IMR-90 (cell line): ENCODE results near the gene HDAC2. TPM values are rescaled to one million over a fixed set of nuclear protein-coding genes. Genes with fewer than 3 reads are reported as not detected.

Experiments
- ATAC-seq: fragments of 200-7000 bp; cut with Tn5 transposase; 2 replicates; pipeline ENCODE4 v1.9.1; 2020; ENCODE audit warnings: low read depth, mild to moderate bottlenecking, moderate library complexity
- BruUV-seq: library from RNA; stranded (reverse); fragments of 400-500 nt; replicated peaks from 2 replicates; lab custom pipeline; 2021; lab: Mats Ljungman, UMichigan
- CTCF ChIA-PET: fragments of 300-600 bp; formaldehyde crosslinking; extraction: SDS; loops from one replicate; lab custom pipeline; 2021; ENCODE audit warnings: antibody characterized with exemption; lab: Yijun Ruan, JAX
- POLR2A ChIA-PET: fragments of 300-600 bp; sonication (Branson Sonifier 250); formaldehyde crosslinking; loops from one replicate; lab custom pipeline; 2022; ENCODE audit warnings: antibody characterized with exemption; ENCODE audit not compliant: unreplicated experiment; lab: Charles Lee
- DNase-seq: peaks from one replicate; pipeline ENCODE4 v3.0.0; 2013
- H2AFZ ChIP-seq: replicated peaks from 2 replicates; pipeline ENCODE3; 2013; ENCODE audit warnings: low read length, mild to moderate bottlenecking; ENCODE audit not compliant: poor library complexity
- H2AK5ac ChIP-seq: 2 replicates; pipeline ENCODE4 v1.6.1; 2013; ENCODE audit warnings: low read depth, low read length, inconsistent platforms
- H2AK9ac ChIP-seq: replicated peaks from 2 replicates; pipeline ENCODE3; 2013; ENCODE audit warnings: mild to moderate bottlenecking, low read depth, low read length, moderate library complexity; ENCODE audit not compliant: poor library complexity
- H2BK120ac ChIP-seq: 2 replicates; pipeline ENCODE4 v1.6.1; 2013; ENCODE audit warnings: low read depth, low read length, inconsistent platforms
- H2BK15ac ChIP-seq: 3 replicates; pipeline ENCODE4 v1.6.1; 2013; ENCODE audit warnings: low read depth, low read length, inconsistent platforms
- H2BK20ac ChIP-seq: 2 replicates; pipeline ENCODE4 v1.6.1; 2013; ENCODE audit warnings: low read depth, mild to moderate bottlenecking, inconsistent platforms, low read length, moderate library complexity
- H2BK5ac ChIP-seq: 2 replicates; pipeline ENCODE4 v1.6.1; 2013; ENCODE audit warnings: mild to moderate bottlenecking, low read depth, low read length, inconsistent platforms; ENCODE audit not compliant: poor library complexity, severe bottlenecking
- H3K14ac ChIP-seq: replicated peaks from 2 replicates; pipeline ENCODE4 v1.6.1; 2013; ENCODE audit warnings: low read depth, low read length, inconsistent platforms
- H3K18ac ChIP-seq: 2 replicates; pipeline ENCODE4 v1.6.1; 2013; ENCODE audit warnings: low read depth, low read length, control low read depth
- H3K23ac ChIP-seq: 2 replicates; pipeline ENCODE4 v1.6.1; 2013; ENCODE audit warnings: low read depth, low read length, inconsistent platforms
- H3K27ac ChIP-seq: 2 replicates; pipeline ENCODE4 v1.5.1; 2013; ENCODE audit warnings: mild to moderate bottlenecking, control low read depth, low read length; ENCODE audit not compliant: insufficient read depth
- H3K27me3 ChIP-seq: 2 replicates; pipeline ENCODE4 v1.6.1; 2013; ENCODE audit warnings: low read length; ENCODE audit not compliant: control insufficient read depth, insufficient read depth
- H3K36me3 ChIP-seq: 2 replicates; pipeline ENCODE4 v1.6.1; 2013; ENCODE audit warnings: low read length, mixed read lengths; ENCODE audit not compliant: control insufficient read depth, insufficient read depth
- H3K4ac ChIP-seq: 2 replicates; pipeline ENCODE4 v1.6.1; 2013; ENCODE audit warnings: low read depth, low read length, inconsistent platforms
- H3K4me1 ChIP-seq: 2 replicates; pipeline ENCODE4 v1.6.1; 2013; ENCODE audit warnings: low read length, mixed read lengths; ENCODE audit not compliant: control insufficient read depth, insufficient read depth
- H3K4me2 ChIP-seq: 2 replicates; pipeline ENCODE4 v1.6.1; 2013; ENCODE audit warnings: low read depth, mild to moderate bottlenecking, control low read depth, low read length, moderate library complexity
- H3K4me3 ChIP-seq: 2 replicates; pipeline ENCODE4 v1.5.1; 2013; ENCODE audit warnings: low read depth, mild to moderate bottlenecking, control low read depth, low read length, moderate library complexity; ENCODE audit not compliant: insufficient read depth
- H3K56ac ChIP-seq: 2 replicates; pipeline ENCODE4 v1.6.1; 2013; ENCODE audit warnings: low read length, inconsistent platforms; ENCODE audit not compliant: insufficient read depth; ENCODE audit errors: extremely low read depth
- H3K79me1 ChIP-seq, 2 experiments: 2 replicates each; pipeline ENCODE4 v1.6.1; 2013; ENCODE audit warnings: low read length in 2 of 2, inconsistent platforms in 1 of 2, low read depth in 1 of 2
- H3K9ac ChIP-seq: 2 replicates; pipeline ENCODE4 v1.6.1; 2013; ENCODE audit warnings: low read depth, low read length, control low read depth
- H3K9me1 ChIP-seq: 2 replicates; pipeline ENCODE4 v1.6.1; 2013; ENCODE audit warnings: low read length, inconsistent platforms; ENCODE audit not compliant: insufficient read depth
- H3K9me3 ChIP-seq: 2 replicates; pipeline ENCODE4 v1.6.1; 2013; ENCODE audit warnings: low read length; ENCODE audit not compliant: control insufficient read depth, insufficient read depth
- H4K20me1 ChIP-seq: 2 replicates; pipeline ENCODE4 v1.6.1; 2013; ENCODE audit warnings: low read length, inconsistent platforms; ENCODE audit not compliant: insufficient read depth
- H4K5ac ChIP-seq: 2 replicates; pipeline ENCODE4 v1.6.1; 2013; ENCODE audit warnings: mild to moderate bottlenecking, low read depth, low read length, control low read depth
- H4K8ac ChIP-seq, 2 experiments: 2 replicates each; pipeline ENCODE4 v1.6.1; 2013; ENCODE audit warnings: low read depth in 2 of 2, low read length in 2 of 2, control low read depth in 1 of 2, inconsistent platforms in 1 of 2
- H4K91ac ChIP-seq: 2 replicates; pipeline ENCODE4 v1.6.1; 2013; ENCODE audit warnings: low read depth, low read length, inconsistent platforms; ENCODE audit not compliant: insufficient read depth
- MXI1 ChIP-seq: IDR thresholded peaks from 2 replicates; pipeline ENCODE4 v1.6.1; 2012; ENCODE audit warnings: low read depth, mild to moderate bottlenecking, low read length, moderate library complexity, borderline replicate concordance
- RCOR1 ChIP-seq: IDR thresholded peaks from 2 replicates; pipeline ENCODE4 v1.6.1; 2012; ENCODE audit warnings: mild to moderate bottlenecking, low read length, improper control_type of control experiment; ENCODE audit not compliant: insufficient replicate concordance
- RFX5 ChIP-seq: IDR thresholded peaks from 2 replicates; pipeline ENCODE4 v1.8.0; 2012; ENCODE audit warnings: low read depth, mild to moderate bottlenecking, low read length, moderate library complexity
- SMC3 ChIP-seq: fragments of 150-350 bp; IDR thresholded peaks from 2 replicates; pipeline ENCODE4 v1.6.1; 2016; ENCODE audit warnings: low read depth, mild to moderate bottlenecking, antibody characterized with exemption, low read length, moderate library complexity
- WGBS, 2 experiments: methylation state at CpG; one replicate each; pipeline versions ENCODE4 v1.1.5 to v1.1.7; 2013; ENCODE audit warnings: missing lambda C conversion rate in 2 of 2; ENCODE audit not compliant: insufficient read length in 1 of 2; ENCODE audit errors: extremely low coverage in 2 of 2; 5-methylcytosine and 5-hydroxymethylcytosine counted together
- dilution Hi-C: fragments of 300-500 bp; cut with HindIII; formaldehyde crosslinking; loops from one replicate; pipeline ENCODE4 v1.14.3; 2018; ENCODE audit warnings: low sequenced_read_pairs; ENCODE audit not compliant: unreplicated experiment
- in situ Hi-C: fragments of 300-500 bp; cut with MboI; formaldehyde crosslinking; loops from 3 replicates; pipeline ENCODE4 v1.14.3; 2019; ENCODE audit warnings: low sequenced_read_pairs, inconsistent platforms, mixed read lengths
- intact Hi-C: fragments of 100-400 bp; cut with micrococcal nuclease; formaldehyde crosslinking; loops from 2 replicates; pipeline ENCODE4 v1.10.0; 2022
- polyA plus RNA-seq, 3 experiments: library from polyadenylated mRNA; depleted of rRNA; stranded (reverse); fragments of >200 nt; gene quantifications; 2 replicates each; pipeline ENCODE4 v1.2.3, GENCODE V29; 2012; ENCODE audit warnings: low replicate concordance in 1 of 3
- total RNA-seq: library from RNA; depleted of rRNA; stranded (reverse); fragments of >200 nt; gene quantifications from 2 replicates; pipeline ENCODE4 v1.2.3, GENCODE V29; 2012

Gene HDAC2
- total and polyA plus RNA-seq, 2 of the 4 experiments (the other 2 are of a cell fraction) = 72.6 to 122 TPM

GRCh38 chr6:113925378-113925777, 45.6 kb downstream of the HDAC2 start:
- H3K4ac ChIP-seq = no peak overlapping the region
- DNase-seq (no peak), ATAC-seq (no peak)
- POLR2A ChIA-PET = no interaction called here
- H3K4me2 ChIP-seq = no peak overlapping the region
- no peak overlapping the region for H2BK20ac ChIP-seq
- no TSS peak for BruUV-seq
- H3K18ac ChIP-seq = no peak overlapping the region
- no peaks in the 10 kb centered on the region for H4K20me1 ChIP-seq
- no peak overlapping the region for H3K14ac ChIP-seq
- TF ChIP-seq RFX5 = no peak
- no peak for TF ChIP-seq MXI1
- no peak for TF ChIP-seq SMC3
- TF ChIP-seq RCOR1 = no peak
- no peak overlapping the region for H3K23ac ChIP-seq
- no peaks in the 10 kb centered on the region for H3K79me1 ChIP-seq
- H3K36me3 ChIP-seq = no peaks in the 10 kb centered on the region
- no peak overlapping the region for H2BK5ac ChIP-seq
- in situ Hi-C loops (no loop called here), dilution Hi-C loops (no loop called here), intact Hi-C loops (no loop called here)
- CTCF ChIA-PET = interaction anchor here (0.7 kb wide), 1 partner anchor 13 kb away, joined by 3 read pairs; no protein-coding TSS in a partner anchor
- WGBS, 2 experiments = no CpG with 5 or more reads among the region's 2 CpGs
- no peak overlapping the region for H4K5ac ChIP-seq
- no peak overlapping the region for H4K91ac ChIP-seq
- H3K56ac ChIP-seq = no peak overlapping the region
- H2AK5ac ChIP-seq = no peak overlapping the region
- H2BK120ac ChIP-seq = no peak overlapping the region
- H2AK9ac ChIP-seq = no peak overlapping the region
- H3K27me3 ChIP-seq = no peaks in the 10 kb centered on the region
- H3K9me1 ChIP-seq = no peaks in the 10 kb centered on the region
- H3K27ac ChIP-seq = no peak overlapping the region
- H2AFZ ChIP-seq = no peak overlapping the region
- H2BK15ac ChIP-seq = no peak overlapping the region
- peaks cover 3% of the 10 kb centered on the region; the same call in 1 of the 2 replicates for H3K9me3 ChIP-seq
- H4K8ac ChIP-seq = no peak overlapping the region
- H3K4me3 ChIP-seq = no peak overlapping the region
- peaks cover 2% of the 10 kb centered on the region; the same call in 1 of the 2 replicates for H3K4me1 ChIP-seq
- H3K9ac ChIP-seq = no peak overlapping the region
